PC-9 (cell line): ENCODE data around the gene NKIRAS1.

Source experiments
- EZH2 ChIP-seq: fragments of 200-600 bp; sonication (generic); IDR thresholded peaks from 2 replicates; pipeline ENCODE4 v1.8.0; 2017; ENCODE audit warnings: antibody characterized with exemption, low read depth
- TF ChIP-seq, protein P1 (sequence below): fragments of 200-600 bp; sonication (generic); conservative IDR thresholded peaks from 2 replicates; pipeline ENCODE4 v1.6.1; 2017; ENCODE audit warnings: mixed run types, antibody characterized with exemption, mild to moderate bottlenecking, moderate library complexity

DNA sequence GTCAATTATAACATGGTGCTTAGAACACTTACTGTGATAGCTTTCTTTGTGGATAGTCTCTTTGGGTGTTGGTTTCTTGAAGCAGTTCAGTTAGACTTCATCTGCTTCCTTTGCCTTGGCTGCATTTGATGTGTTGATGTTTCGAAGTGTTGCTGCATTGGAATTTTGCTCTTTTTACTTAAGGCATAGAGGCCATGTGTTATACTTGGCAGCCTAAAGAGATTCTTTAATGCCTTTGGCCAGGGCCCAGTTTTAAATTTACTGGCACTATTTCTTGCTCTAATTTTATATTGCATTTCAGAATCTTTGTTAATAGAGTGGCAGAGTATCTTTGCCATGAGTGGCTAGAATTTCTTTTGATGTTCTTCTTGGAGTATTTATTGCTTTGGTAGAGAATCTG is 49.5 kb upstream of the NKIRAS1 start:
- TF ChIP-seq EZH2: no peak
- TF ChIP-seq, protein P1, sequence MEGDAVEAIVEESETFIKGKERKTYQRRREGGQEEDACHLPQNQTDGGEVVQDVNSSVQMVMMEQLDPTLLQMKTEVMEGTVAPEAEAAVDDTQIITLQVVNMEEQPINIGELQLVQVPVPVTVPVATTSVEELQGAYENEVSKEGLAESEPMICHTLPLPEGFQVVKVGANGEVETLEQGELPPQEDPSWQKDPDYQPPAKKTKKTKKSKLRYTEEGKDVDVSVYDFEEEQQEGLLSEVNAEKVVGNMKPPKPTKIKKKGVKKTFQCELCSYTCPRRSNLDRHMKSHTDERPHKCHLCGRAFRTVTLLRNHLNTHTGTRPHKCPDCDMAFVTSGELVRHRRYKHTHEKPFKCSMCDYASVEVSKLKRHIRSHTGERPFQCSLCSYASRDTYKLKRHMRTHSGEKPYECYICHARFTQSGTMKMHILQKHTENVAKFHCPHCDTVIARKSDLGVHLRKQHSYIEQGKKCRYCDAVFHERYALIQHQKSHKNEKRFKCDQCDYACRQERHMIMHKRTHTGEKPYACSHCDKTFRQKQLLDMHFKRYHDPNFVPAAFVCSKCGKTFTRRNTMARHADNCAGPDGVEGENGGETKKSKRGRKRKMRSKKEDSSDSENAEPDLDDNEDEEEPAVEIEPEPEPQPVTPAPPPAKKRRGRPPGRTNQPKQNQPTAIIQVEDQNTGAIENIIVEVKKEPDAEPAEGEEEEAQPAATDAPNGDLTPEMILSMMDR: no peak
